Common myeloid progenitor, CD34-positive (primary cell): Measurements from ENCODE around the gene MYL3.
"Not testable (repeated sequence)": the region's sequence is repeated elsewhere in the genome, so short reads cannot be mapped to it uniquely, and the experiment has no call there.

Source experiments
- CTCF ChIA-PET: fragments of 350-600 bp; sonication (Branson Sonifier 250); formaldehyde crosslinking; loops from one replicate; lab custom pipeline; 2021; ENCODE audit warnings: antibody characterized with exemption; lab: Charles Lee
- POLR2A ChIA-PET: fragments of 350-600 bp; sonication (Branson Sonifier 250); formaldehyde crosslinking; loops from one replicate; lab custom pipeline; 2021; ENCODE audit warnings: antibody characterized with exemption; lab: Charles Lee
- DNase-seq, 3 donors: peaks; one replicate each; pipeline versions ENCODE4 v3.0.0 to v3.0.0-alpha.2; 2013
- H3K27ac ChIP-seq, 2 experiments: 1 replicate in 1 of 2; 2 replicates in 1 of 2; pipeline ENCODE4 v1.7.0; 2013; ENCODE audit warnings: inconsistent platforms in 2 of 2, low read length in 2 of 2, mild to moderate bottlenecking in 2 of 2, low read depth in 1 of 2, moderate library complexity in 1 of 2; ENCODE audit not compliant: severe bottlenecking in 2 of 2, insufficient read depth in 1 of 2, poor library complexity in 1 of 2
- H3K27me3 ChIP-seq, 5 experiments: replicated peaks in 2 of 5; 1 replicate in 3 of 5; 2 replicates in 2 of 5; pipeline versions ENCODE4 v1.6.1 to v1.7.0; 2013; ENCODE audit warnings: low read length in 4 of 5, mild to moderate bottlenecking in 2 of 5, moderate library complexity in 2 of 5, inconsistent platforms in 1 of 5; ENCODE audit not compliant: insufficient read depth in 5 of 5, control insufficient read depth in 4 of 5
- H3K36me3 ChIP-seq, 4 experiments: 1 replicate in 2 of 4; 2 replicates in 2 of 4; pipeline versions ENCODE4 v1.6.1 to v1.7.0; 2013; ENCODE audit warnings: low read length in 3 of 4, control low read depth in 1 of 4, mild to moderate bottlenecking in 1 of 4; ENCODE audit not compliant: control insufficient read depth in 4 of 4, insufficient read depth in 4 of 4
- H3K4me1 ChIP-seq, 4 experiments: 1 replicate in 3 of 4; 2 replicates in 1 of 4; pipeline versions ENCODE4 v1.6.1 to v1.7.1; 2013; ENCODE audit warnings: low read length in 3 of 4, mild to moderate bottlenecking in 3 of 4, control low read depth in 1 of 4, inconsistent platforms in 1 of 4, moderate library complexity in 1 of 4; ENCODE audit not compliant: control insufficient read depth in 4 of 4, insufficient read depth in 4 of 4; ENCODE audit errors: control extremely low read depth in 1 of 4
- H3K4me3 ChIP-seq, 7 experiments: 1 replicate in 4 of 7; 2 replicates in 3 of 7; pipeline versions ENCODE4 v1.5.1 to v1.7.0; 2013; ENCODE audit warnings: mild to moderate bottlenecking in 7 of 7, low read length in 6 of 7, moderate library complexity in 6 of 7, inconsistent platforms in 2 of 7, low read depth in 2 of 7, control low read depth in 1 of 7; ENCODE audit not compliant: insufficient read depth in 4 of 7, control insufficient read depth in 1 of 7; ENCODE audit errors: extremely low read depth in 1 of 7
- H3K9me3 ChIP-seq, 5 experiments: 1 replicate in 4 of 5; 2 replicates in 1 of 5; pipeline versions ENCODE4 v1.6.1 to v1.7.1; 2013; ENCODE audit warnings: low read length in 4 of 5, mild to moderate bottlenecking in 2 of 5, inconsistent platforms in 1 of 5, low read depth in 1 of 5, moderate library complexity in 1 of 5; ENCODE audit not compliant: control insufficient read depth in 4 of 5, insufficient read depth in 2 of 5; ENCODE audit errors: control extremely low read depth in 1 of 5
- WGBS: methylation state at CpG from one replicate; pipeline ENCODE4 v1.1.5; 2013; ENCODE audit not compliant: insufficient coverage; 5-methylcytosine and 5-hydroxymethylcytosine counted together

Gene MYL3

DNA sequence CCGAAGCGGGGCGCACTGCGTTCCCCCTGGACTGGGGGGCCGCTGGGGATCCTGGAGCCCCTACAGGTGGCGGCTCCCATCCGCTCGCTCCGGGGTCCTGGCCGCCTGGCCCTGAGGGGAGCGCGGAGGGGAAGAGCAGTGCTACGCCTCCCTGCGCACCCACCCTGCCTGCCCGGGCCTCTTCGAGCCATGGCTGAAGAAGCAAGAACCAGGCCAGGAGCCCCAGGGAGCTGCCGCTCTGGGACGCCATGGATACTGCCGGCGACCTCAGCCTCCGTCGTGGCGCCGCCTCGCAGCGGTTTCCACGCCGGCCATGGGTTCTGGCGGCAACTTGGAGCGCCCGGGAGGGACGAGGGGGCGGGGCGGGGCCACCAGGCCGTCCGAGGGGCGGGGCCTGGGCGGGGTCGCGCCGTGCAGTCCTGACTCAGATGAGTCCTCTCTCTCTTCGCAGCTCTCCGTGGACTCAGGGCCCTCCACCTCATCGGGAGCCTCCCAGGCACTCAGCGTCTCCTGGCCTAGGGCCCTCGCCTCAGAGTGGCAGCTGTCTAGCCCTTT, 50.9 kb downstream of the MYL3 start:
- peak; percentile 60 to 76 (median 74) for DNase-seq
- no peaks in the 10 kb centered on the region for H3K36me3 ChIP-seq
- POLR2A ChIA-PET = no interaction called here
- no peak overlapping the region for H3K27ac ChIP-seq
- H3K4me1 ChIP-seq = peaks cover 6 to 12% (median 9%) of the 10 kb centered on the region in 4 experiments
- peak overlapping the region; percentile 6 to 73 (median 58) for H3K4me3 ChIP-seq
- CTCF ChIA-PET = no interaction called here
- WGBS = 3% methylated on average over 45 of the region's 46 CpGs
- no peaks in the 10 kb centered on the region for H3K9me3 ChIP-seq
- H3K27me3 ChIP-seq = peaks cover 0 to 7% (median 0%) of the 10 kb centered on the region in 5 experiments

DNA sequence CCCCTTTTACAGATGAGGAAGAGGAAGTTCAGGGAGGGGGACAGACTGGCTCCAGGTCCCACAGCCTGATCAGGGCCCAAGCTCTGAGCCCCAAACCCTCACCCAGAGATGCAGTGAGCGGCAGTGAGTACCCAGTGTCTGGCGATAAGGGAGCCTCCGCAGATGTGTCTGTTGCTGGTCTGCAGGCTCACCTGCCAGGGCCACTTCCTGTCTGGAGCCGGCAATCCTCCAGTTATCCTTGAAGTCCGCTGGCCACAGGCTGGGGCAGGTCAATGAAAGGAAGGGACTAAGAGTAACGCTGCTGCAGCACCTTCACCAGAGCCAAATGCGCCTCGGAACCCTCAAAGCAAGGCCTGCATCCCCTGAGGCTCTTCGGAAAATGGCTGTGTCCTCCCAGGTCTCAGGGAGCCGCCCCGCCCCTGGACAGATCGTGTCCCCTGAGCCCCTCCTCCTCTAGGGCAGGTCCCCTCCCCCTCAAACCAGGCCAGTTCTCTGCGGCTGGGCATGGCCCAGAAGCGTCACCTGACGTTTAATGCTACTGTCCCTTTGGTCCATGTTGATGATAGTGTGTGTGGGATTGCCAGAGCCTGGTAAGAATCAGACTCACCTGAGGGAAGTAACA, 51.5 kb downstream of the MYL3 start:
- CTCF ChIA-PET = no interaction called here

DNA sequence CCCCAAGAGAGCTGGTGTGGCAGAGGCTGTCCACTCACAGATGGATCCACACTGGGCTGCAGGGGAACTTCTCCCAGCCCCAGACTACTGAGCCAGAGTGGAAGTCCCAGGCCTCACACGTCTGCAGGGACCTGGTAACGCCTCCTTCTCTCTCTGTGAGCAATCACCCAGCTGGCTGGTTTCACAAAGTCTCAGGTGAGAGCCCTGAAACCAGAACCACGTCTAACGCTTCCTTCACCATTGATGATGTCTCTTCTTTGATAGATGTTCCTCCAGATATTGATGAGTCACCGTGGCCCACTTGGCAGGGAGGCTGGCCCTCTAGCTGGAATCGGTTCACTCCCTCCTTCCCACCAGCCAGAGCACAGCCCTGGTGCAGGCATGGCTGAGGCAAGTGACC, 54.5 kb downstream of the MYL3 start:
- H3K27me3 ChIP-seq, H3K9me3 ChIP-seq, DNase-seq, H3K36me3 ChIP-seq, CTCF ChIA-PET, H3K4me3 ChIP-seq, H3K27ac ChIP-seq: not testable (repeated sequence)
- 80% methylated on average over 5 of the region's 6 CpGs for WGBS
- peaks cover 6 to 12% (median 9%) of the 10 kb centered on the region in 4 experiments for H3K4me1 ChIP-seq
- POLR2A ChIA-PET = interaction anchor here (0.6 kb wide), 1 partner anchor 31 kb away, joined by 5 read pairs; no protein-coding TSS in a partner anchor

More for the DNA sequence above, 51.5 kb downstream of the MYL3 start:
- Histone ChIP-seq H3K27ac (no peak overlapping the region), H3K27me3 (peaks cover 0 to 7% (median 0%) of the 10 kb centered on the region in 5 experiments), H3K4me1 (peaks cover 6 to 12% (median 9%) of the 10 kb centered on the region in 4 experiments), H3K9me3 (no peaks in the 10 kb centered on the region), H3K36me3 (no peaks in the 10 kb centered on the region), H3K4me3 (peak overlapping the region in 5 of 7 experiments; percentile 40 to 73 (median 59))
- POLR2A ChIA-PET = no interaction called here
- peak in 2 of 3 donors; percentile 3 to 10 for DNase-seq
- WGBS = 87% methylated on average over 12 of the region's 15 CpGs
